Central memory CD8-positive, alpha-beta T cell (primary cell): Measurements from ENCODE around the gene DDR1.
A peak's percentile ranks its signal among the peaks of the same experiment; 100 is the strongest.
"Not testable (repeated sequence)": the region's sequence is repeated elsewhere in the genome, so short reads cannot be mapped to it uniquely, and the experiment has no call there.

Experiments used
- ATAC-seq: fragments of 150-1000 bp; cut with Tn5 transposase; replicated peaks from 2 replicates; pipeline ENCODE4 v1.10.0; 2022; ENCODE audit warnings: mild to moderate bottlenecking, moderate FRiP score, moderate number of reproducible peaks; ENCODE audit not compliant: poor library complexity, severe bottlenecking; ENCODE audit errors: extremely low read depth
- DNase-seq, 2 donors: peaks; one replicate each; pipeline ENCODE4 v3.0.0; 2021; ENCODE audit warnings: low spot score in 2 of 2
- H3K27ac Mint-ChIP-seq: one replicate; pipeline ENCODE4 v1.8.0; 2022; ENCODE audit warnings: low read depth, mild to moderate bottlenecking, moderate library complexity, mixed read lengths
- H3K27me3 Mint-ChIP-seq: one replicate; pipeline ENCODE4 v1.8.0; 2022; ENCODE audit warnings: mixed read lengths
- H3K36me3 Mint-ChIP-seq: one replicate; pipeline ENCODE4 v1.8.0; 2022; ENCODE audit warnings: mild to moderate bottlenecking, moderate library complexity, mixed read lengths; ENCODE audit not compliant: insufficient read depth
- H3K4me1 Mint-ChIP-seq: one replicate; pipeline ENCODE4 v1.8.0; 2022; ENCODE audit warnings: mixed read lengths
- H3K4me3 Mint-ChIP-seq: one replicate; pipeline ENCODE4 v1.8.0; 2022; ENCODE audit warnings: mild to moderate bottlenecking, moderate library complexity, mixed read lengths
- H3K9me3 Mint-ChIP-seq: one replicate; pipeline ENCODE4 v1.8.0; 2022; ENCODE audit warnings: mixed read lengths

DDR1 gene

DNA sequence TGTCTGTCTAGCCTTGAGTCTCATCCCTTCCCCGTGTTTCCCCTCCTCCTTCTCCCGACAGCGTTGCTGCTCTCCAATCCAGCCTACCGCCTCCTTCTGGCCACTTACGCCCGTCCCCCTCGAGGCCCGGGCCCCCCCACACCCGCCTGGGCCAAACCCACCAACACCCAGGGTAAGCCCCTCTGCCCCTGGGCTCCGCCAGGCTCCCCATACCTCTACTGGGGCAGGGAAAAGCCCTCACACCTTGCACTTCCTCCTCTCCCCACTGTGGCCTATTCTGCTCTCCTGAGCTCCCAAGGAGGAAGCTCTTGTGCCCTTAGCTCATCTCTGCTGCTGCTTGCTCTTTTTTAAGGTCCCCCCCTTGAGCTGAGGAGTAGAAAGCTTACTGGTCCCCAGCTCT is 11.0 kb downstream of the DDR1 start:
- H3K4me3 Mint-ChIP-seq = no peak overlapping the region
- DNase-seq (no peak), ATAC-seq (no peak)
- no peaks in the 10 kb centered on the region for H3K4me1 Mint-ChIP-seq
- peaks cover 4% of the 10 kb centered on the region for H3K36me3 Mint-ChIP-seq
- no peaks in the 10 kb centered on the region for H3K27me3 Mint-ChIP-seq
- no peaks in the 10 kb centered on the region for H3K9me3 Mint-ChIP-seq
- no peak overlapping the region for H3K27ac Mint-ChIP-seq

DNA sequence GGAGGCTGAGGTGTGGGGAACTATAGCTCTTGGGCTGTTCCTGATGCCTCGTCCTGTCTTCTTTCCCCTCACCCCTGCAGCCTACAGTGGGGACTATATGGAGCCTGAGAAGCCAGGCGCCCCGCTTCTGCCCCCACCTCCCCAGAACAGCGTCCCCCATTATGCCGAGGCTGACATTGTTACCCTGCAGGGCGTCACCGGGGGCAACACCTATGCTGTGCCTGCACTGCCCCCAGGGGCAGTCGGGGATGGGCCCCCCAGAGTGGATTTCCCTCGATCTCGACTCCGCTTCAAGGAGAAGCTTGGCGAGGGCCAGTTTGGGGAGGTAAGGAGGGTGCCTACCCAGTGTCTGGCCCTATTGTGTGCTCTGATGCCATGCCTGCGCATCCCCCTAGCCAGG is 12.2 kb downstream of the DDR1 start:
- DNase-seq = no peak
- ATAC-seq = no peak
- Mint-ChIP-seq H3K36me3 (peaks cover 4% of the 10 kb centered on the region), H3K4me3 (no peak overlapping the region), H3K27ac (no peak overlapping the region), H3K27me3 (no peaks in the 10 kb centered on the region), H3K9me3 (no peaks in the 10 kb centered on the region), H3K4me1 (no peaks in the 10 kb centered on the region)

DNA sequence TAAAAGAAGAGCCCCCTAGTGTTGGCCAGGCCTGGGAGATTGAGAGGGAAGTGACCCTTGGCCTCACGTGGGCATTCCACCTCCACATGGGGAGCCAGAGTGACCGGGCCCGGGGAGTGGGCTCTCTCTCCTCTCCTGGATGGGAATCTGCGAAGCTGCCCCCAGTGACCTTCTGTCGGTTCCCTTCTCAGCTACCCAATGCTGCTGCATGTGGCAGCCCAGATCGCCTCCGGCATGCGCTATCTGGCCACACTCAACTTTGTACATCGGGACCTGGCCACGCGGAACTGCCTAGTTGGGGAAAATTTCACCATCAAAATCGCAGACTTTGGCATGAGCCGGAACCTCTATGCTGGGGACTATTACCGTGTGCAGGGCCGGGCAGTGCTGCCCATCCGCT is 13.6 kb downstream of the DDR1 start:
- H3K4me1 Mint-ChIP-seq = no peaks in the 10 kb centered on the region
- H3K27me3 Mint-ChIP-seq = no peaks in the 10 kb centered on the region
- H3K27ac Mint-ChIP-seq = no peak overlapping the region
- H3K36me3 Mint-ChIP-seq = peaks cover 4% of the 10 kb centered on the region
- no peak overlapping the region for H3K4me3 Mint-ChIP-seq
- ATAC-seq (no peak), DNase-seq (no peak)
- H3K9me3 Mint-ChIP-seq = no peaks in the 10 kb centered on the region

DNA sequence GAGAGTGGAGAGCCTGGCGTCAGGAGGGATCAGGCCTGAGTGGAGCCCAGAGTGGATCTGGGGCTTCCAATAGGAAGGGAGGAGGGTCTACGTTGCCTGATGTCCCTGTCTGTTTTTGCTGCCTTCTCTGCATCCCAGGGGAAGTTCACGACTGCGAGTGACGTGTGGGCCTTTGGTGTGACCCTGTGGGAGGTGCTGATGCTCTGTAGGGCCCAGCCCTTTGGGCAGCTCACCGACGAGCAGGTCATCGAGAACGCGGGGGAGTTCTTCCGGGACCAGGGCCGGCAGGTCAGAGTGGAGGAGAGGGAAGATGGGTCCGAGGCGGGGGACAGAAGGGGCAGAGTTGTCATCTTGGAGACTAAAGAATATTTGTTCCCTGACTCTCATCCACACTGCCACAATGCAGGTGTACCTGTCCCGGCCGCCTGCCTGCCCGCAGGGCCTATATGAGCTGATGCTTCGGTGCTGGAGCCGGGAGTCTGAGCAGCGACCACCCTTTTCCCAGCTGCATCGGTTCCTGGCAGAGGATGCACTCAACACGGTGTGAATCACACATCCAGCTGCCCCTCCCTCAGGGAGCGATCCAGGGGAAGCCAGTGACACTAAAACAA is 14.5 kb downstream of the DDR1 start:
- no peaks in the 10 kb centered on the region for H3K4me1 Mint-ChIP-seq
- peaks cover 2% of the 10 kb centered on the region for H3K36me3 Mint-ChIP-seq
- ATAC-seq (no peak), DNase-seq (no peak)
- no peaks in the 10 kb centered on the region for H3K27me3 Mint-ChIP-seq
- no peak overlapping the region for H3K27ac Mint-ChIP-seq
- no peaks in the 10 kb centered on the region for H3K9me3 Mint-ChIP-seq
- no peak overlapping the region for H3K4me3 Mint-ChIP-seq

DNA sequence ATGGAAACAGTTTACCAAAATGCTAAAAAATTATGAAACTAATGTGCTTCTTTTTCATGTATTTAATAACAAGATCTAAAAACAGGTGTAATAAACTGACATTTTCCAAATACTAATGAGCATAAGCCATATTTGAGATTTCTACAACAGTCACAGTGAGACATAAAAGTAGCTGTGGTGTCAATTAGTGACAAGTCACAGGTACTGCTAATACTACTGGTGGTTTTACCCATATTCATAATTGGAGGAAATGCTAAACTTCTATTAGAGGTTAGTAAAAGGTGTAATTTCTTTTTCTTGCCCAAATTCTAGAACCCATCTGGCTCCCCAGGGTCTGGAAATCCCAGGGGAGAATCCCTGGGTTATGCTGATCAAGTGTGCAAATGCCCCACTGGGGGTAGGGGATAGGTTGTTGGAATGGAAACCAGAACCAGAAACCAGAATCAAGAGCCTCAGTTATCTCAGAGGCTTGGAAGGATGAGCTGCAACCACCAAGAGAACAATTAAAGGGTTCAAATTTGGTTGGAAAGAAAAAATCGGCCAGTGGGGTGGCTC is 16.6 kb downstream of the DDR1 start:
- H3K27me3 Mint-ChIP-seq = no peaks in the 10 kb centered on the region

DNA sequence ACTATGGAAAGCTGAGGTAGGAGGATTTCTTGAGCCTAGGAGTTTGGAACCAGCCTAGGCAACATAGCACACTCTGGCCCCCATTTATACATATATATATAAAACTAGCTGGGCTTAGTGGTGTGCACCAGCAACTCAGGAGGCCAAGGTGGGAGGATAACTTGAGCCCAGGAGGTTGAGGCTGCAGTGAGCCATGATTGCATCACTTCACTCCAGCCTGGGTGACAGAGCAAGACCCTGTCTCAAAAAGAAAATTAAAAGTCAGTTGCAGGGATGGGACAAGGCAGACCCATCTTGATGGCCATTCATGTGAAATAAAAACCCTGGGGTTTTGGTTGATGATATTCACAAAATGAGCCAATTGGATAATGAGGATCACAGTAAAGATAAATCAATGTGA is 17.1 kb downstream of the DDR1 start:
- Mint-ChIP-seq H3K27me3 (no peaks in the 10 kb centered on the region), H3K36me3 (peaks cover 2% of the 10 kb centered on the region), H3K4me3 (no peak overlapping the region), H3K9me3 (no peaks in the 10 kb centered on the region), H3K4me1 (no peaks in the 10 kb centered on the region), H3K27ac (no peak overlapping the region)
- DNase-seq = no peak
- no peak for ATAC-seq

More for the DNA sequence above, 16.6 kb downstream of the DDR1 start:
- no peak for DNase-seq
- no peaks in the 10 kb centered on the region for H3K9me3 Mint-ChIP-seq
- H3K4me1 Mint-ChIP-seq = no peaks in the 10 kb centered on the region
- H3K27ac Mint-ChIP-seq = no peak overlapping the region
- ATAC-seq = no peak
- H3K4me3 Mint-ChIP-seq = no peak overlapping the region
- H3K36me3 Mint-ChIP-seq = peaks cover 2% of the 10 kb centered on the region

DNA sequence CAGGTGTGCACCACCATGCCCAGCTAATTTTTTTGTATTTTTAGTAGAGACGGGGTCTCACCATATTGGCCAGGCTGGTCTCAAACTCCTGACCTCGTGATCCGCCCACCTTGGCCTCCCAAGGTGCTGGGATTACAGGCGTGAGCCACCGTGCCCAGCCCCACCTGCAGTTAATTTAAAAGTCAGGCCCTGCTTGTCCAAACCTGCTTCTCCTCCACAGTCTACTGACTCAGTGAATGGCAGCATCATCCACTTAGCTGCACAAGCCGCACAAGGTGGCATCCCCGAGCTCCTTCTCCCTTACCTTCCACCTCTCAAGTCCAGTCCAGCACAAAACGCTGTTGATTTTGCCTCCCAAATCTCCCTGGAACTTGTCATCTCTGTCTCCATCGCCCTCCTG is 17.9 kb downstream of the DDR1 start:
- DNase-seq, H3K4me3 Mint-ChIP-seq, H3K27ac Mint-ChIP-seq, H3K4me1 Mint-ChIP-seq, ATAC-seq, H3K27me3 Mint-ChIP-seq, H3K9me3 Mint-ChIP-seq, H3K36me3 Mint-ChIP-seq: not testable (repeated sequence)

DNA sequence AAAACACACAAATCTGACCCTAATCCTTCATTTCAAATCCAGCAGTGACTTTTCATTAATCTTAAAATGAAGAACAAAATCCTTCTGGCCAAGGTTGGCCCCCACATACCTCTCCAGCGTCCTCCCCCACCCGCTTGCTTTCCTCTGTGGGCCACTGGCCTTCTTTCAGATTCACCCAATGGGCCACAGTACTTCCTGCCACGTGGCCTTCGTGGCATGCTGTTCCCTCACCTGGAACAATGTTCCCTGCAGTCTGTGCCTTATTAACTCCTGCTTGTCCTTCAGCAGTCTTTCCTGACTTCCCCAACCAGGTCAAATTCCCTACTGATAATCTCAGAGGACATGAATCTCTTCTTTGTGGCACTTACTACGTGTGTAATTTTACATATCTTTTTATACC is 18.4 kb downstream of the DDR1 start:
- H3K36me3 Mint-ChIP-seq = no peaks in the 10 kb centered on the region
- H3K27ac Mint-ChIP-seq = no peak overlapping the region
- H3K9me3 Mint-ChIP-seq = no peaks in the 10 kb centered on the region
- H3K4me1 Mint-ChIP-seq = peaks cover 1% of the 10 kb centered on the region
- ATAC-seq (no peak), DNase-seq (no peak)
- no peaks in the 10 kb centered on the region for H3K27me3 Mint-ChIP-seq
- no peak overlapping the region for H3K4me3 Mint-ChIP-seq

DNA sequence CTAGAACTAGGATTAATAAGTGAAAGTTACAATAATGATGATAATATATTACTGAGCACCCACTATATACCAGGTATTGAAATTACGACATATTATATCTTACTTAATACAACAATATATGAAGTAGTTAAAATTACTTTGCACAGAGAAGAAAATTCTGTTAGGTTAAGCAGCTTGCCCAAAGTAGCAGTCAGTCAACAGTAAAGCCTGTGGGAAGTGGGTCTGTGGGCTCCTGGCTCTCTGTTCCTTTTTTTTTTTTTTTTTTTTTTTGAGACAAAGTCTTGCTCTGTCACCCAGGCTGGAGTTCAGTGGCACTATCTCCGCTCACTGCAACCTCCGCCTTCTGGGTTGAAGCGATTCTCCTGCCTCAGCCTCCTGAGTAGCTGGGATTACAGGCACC is 18.9 kb downstream of the DDR1 start:
- H3K27me3 Mint-ChIP-seq = no peaks in the 10 kb centered on the region
- DNase-seq (no peak), ATAC-seq (no peak)
- H3K36me3 Mint-ChIP-seq = no peaks in the 10 kb centered on the region
- no peak overlapping the region for H3K27ac Mint-ChIP-seq
- no peak overlapping the region for H3K4me3 Mint-ChIP-seq
- H3K9me3 Mint-ChIP-seq = no peaks in the 10 kb centered on the region
- H3K4me1 Mint-ChIP-seq = peaks cover 6% of the 10 kb centered on the region

DNA sequence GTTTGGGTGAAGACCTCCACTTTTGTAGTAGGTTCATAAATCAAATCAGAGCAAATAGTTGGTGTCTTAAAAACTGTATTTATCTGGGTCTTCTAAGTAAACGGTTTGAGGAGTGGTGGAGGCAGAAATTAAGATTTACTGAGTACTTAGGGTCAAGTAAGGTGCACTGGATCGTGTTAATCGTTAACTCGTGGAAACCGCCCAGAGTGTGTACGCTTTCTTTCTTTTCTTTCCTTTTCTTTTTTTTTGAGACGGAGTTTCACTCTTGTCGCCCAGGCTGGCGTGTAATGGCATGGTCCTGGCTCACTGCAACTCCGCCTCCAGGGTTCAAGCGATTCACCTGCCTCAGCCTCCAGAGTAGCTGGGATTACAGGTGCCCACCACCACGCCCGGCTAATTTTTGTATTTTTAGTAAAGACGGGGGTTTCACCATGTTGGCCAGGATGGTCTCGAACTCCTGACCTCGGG is 23.0 kb downstream of the DDR1 start:
- H3K36me3 Mint-ChIP-seq = not testable (repeated sequence)
- H3K27ac Mint-ChIP-seq = peak overlapping the region; percentile 32

DNA sequence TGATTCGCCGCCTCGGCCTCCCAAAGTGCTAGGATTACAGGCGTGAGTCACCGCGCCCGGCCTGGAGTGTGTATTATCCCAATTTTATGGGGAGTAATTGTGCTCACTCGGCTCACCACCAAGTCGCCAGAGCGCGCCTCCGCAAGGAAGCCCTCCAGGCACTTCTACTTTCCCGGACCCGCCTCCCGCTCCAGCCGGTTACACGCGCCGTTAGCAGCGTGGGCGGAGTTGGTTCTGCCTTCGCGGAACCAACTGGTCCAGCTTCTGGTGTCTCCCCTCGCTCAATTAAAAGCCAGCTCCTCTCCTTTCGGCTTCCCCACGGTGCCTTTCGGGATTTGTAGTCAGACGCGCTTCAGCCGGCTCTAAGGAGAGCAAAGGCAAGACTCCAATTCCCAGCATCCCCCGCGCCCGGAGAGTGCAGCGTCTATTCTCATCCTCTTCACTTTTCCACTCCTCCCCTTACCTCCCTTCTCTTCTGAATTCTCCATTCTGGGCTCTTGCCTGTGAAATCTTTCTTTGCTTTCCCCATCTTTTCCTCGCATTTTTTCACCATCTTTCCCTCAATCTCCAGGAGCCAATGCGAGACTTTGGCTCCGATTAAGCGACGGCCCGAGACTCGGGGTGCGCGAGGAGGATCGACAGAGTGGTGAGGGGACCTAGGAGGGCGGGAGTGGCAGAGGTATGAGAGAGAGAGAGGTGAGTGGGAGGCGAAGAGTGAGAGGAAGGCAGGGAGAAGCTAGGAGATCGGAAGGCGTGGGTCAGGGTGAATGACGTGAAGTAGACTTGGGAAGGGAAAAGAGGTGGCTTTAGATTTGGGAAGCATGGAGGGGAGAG is 23.7 kb downstream of the DDR1 start, which contains the start of gene GTF2H4:
Gene GTF2H4, plus strand, starts transcription at position 450 of the 834 bp plus-strand sequence.
- DNase-seq (peak; percentile 80 to 85), ATAC-seq (peak; percentile 99)
- H3K36me3 Mint-ChIP-seq = peaks cover 6% of the 10 kb centered on the region
- peaks cover 24% of the 10 kb centered on the region for H3K4me1 Mint-ChIP-seq
- no peaks in the 10 kb centered on the region for H3K9me3 Mint-ChIP-seq
- H3K27ac Mint-ChIP-seq = peak within 1 kb of the TSS; percentile 32
- H3K4me3 Mint-ChIP-seq = peak within 1 kb of the TSS; percentile 93
- no peaks in the 10 kb centered on the region for H3K27me3 Mint-ChIP-seq

More for the DNA sequence above, 23.0 kb downstream of the DDR1 start:
- not testable (repeated sequence) for H3K9me3 Mint-ChIP-seq, ATAC-seq, DNase-seq, H3K27me3 Mint-ChIP-seq
- peak overlapping the region; percentile 93 for H3K4me3 Mint-ChIP-seq
- H3K4me1 Mint-ChIP-seq = peaks cover 21% of the 10 kb centered on the region

DNA sequence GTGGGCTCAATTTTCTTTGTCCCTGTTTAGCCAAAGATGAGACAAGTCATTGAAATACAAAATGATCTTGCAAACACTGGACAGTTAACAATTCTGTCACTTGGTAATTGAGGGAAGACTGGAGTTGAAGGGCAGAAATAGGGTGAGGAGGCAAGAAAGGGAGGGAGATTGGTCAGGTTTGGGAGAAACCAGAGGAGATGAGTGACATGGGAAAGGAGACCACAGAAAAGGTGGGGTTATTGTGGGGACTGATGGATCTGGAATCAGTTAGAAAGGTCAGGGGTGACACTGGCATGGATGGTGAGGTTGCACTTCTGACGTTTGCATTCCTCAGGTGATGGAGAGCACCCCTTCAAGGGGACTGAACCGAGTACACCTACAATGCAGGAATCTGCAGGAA is 24.4 kb downstream of the DDR1 start:
- Mint-ChIP-seq H3K4me1 (peaks cover 24% of the 10 kb centered on the region), H3K27ac (peak overlapping the region; percentile 32), H3K4me3 (peak overlapping the region; percentile 93), H3K36me3 (peaks cover 8% of the 10 kb centered on the region), H3K27me3 (no peaks in the 10 kb centered on the region), H3K9me3 (no peaks in the 10 kb centered on the region)
- DNase-seq (no peak), ATAC-seq (no peak)

DNA sequence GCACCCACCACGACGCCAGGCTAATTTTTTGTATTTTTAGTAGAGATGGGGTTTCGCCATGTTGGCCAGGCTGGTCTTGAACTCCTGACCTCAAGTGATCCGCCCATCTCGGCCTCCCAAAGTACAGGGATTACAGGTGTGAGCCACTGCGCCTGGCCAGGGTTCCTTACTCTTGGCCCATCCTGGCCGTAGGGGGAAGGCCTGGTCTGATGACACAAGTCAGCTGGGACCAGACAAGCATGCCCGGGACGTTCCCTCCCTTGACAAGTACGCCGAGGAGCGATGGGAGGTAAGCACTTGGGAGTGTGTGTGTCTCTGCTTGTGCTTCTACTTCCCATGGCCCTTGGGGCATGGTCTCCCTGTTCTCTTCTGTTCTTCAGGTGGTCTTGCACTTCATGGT is 26.2 kb downstream of the DDR1 start:
- not testable (repeated sequence) for H3K27ac Mint-ChIP-seq, ATAC-seq, DNase-seq, H3K9me3 Mint-ChIP-seq, H3K27me3 Mint-ChIP-seq, H3K4me3 Mint-ChIP-seq
- Mint-ChIP-seq H3K36me3 (peaks cover 10% of the 10 kb centered on the region), H3K4me1 (peaks cover 36% of the 10 kb centered on the region)
